Measurements from ENCODE around the gene DACH1. TPM values are rescaled to one million over a fixed set of nuclear protein-coding genes. Genes with fewer than 3 reads are reported as not detected.

DACH1 gene
- total and polyA plus RNA-seq, 2 experiments from 2014 or later = 1.3 to 6.5 TPM

DNA sequence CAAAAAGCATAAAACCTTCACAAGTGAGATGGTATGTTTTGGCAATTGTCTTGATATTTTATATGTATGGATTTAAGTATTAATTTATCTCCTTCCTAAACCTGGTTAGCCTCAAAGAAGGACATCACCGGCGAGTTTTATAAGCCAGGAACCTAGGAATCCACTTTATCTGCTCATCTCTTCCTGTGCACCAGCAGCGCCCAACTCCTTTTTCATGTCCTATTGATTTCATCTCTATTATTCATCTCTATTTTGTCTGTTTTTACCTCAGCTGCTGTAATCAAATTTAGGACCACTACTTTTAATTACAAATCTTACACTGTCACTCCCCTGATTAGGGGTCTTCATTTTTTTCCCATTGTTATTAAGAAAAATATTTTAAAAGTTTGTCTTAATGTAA, 286.4 kb downstream of the DACH1 start:
- Histone ChIP-seq H3K79me2 (no peaks in the 10 kb centered on the region), H3K4me3 (no peak overlapping the region), H3K27me3 (no peaks in the 10 kb centered on the region), H3K4me2 (no peak overlapping the region), H3K9me3 (ENCODE audit: low read depth) (no peaks in the 10 kb centered on the region), H3K9me2 (replicated peaks; ENCODE audit: insufficient read depth) (no peaks in the 10 kb centered on the region), H3K4me1 (ENCODE audit: insufficient read depth) (no peaks in the 10 kb centered on the region), H3K36me3 (replicated peaks; ENCODE audit: insufficient read depth, low read depth) (no peaks in the 10 kb centered on the region), H4K20me1 (ENCODE audit: insufficient read depth, poor library complexity, severe bottlenecking) (no peaks in the 10 kb centered on the region), H3K27ac (no peak overlapping the region), H2AFZ (no peak overlapping the region)
- WGBS (ENCODE audit: low lambda C conversion rate, missing lambda C conversion rate) = 83% methylated on average over 3 of the region's 3 CpGs
- DNase-seq (ENCODE audit: low spot score) = no peak
- TF ChIP-seq EZH2 (IDR thresholded peaks at IDR 0.05; ENCODE audit: borderline replicate concordance) (no peak), EZH2phosphoT487 (IDR thresholded peaks at IDR 0.05; ENCODE audit: low read depth, severe bottlenecking, unreplicated experiment) (no peak)
- TF ChIP-seq, protein P1, sequence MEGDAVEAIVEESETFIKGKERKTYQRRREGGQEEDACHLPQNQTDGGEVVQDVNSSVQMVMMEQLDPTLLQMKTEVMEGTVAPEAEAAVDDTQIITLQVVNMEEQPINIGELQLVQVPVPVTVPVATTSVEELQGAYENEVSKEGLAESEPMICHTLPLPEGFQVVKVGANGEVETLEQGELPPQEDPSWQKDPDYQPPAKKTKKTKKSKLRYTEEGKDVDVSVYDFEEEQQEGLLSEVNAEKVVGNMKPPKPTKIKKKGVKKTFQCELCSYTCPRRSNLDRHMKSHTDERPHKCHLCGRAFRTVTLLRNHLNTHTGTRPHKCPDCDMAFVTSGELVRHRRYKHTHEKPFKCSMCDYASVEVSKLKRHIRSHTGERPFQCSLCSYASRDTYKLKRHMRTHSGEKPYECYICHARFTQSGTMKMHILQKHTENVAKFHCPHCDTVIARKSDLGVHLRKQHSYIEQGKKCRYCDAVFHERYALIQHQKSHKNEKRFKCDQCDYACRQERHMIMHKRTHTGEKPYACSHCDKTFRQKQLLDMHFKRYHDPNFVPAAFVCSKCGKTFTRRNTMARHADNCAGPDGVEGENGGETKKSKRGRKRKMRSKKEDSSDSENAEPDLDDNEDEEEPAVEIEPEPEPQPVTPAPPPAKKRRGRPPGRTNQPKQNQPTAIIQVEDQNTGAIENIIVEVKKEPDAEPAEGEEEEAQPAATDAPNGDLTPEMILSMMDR (IDR thresholded peaks at IDR 0.05; ENCODE audit: poor library complexity) = no peak

DNA sequence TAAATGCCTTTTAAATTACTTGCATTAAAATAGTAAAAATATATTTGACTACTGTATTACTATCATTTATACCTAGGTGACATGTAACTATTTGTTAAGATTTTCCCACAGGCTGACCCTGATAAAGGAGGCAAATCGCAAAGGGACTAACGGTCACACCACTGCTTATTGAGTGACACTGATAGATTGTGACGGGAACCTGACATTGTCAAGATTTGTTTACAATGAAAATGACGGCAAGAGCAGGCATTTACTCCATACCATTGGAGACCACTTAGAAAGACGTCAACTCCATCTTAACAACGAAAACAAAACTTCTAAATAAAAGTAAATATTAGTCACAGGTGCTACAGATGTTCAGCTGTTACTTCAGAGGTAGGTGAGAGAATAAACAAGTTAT, 289.0 kb downstream of the DACH1 start:
- Histone ChIP-seq H3K27ac (no peak overlapping the region), H3K36me3 (replicated peaks; ENCODE audit: insufficient read depth, low read depth) (no peaks in the 10 kb centered on the region), H2AFZ (no peak overlapping the region), H3K4me1 (ENCODE audit: insufficient read depth) (no peaks in the 10 kb centered on the region), H3K9me2 (replicated peaks; ENCODE audit: insufficient read depth) (no peaks in the 10 kb centered on the region), H3K27me3 (no peaks in the 10 kb centered on the region), H3K79me2 (no peaks in the 10 kb centered on the region), H3K4me2 (no peak overlapping the region), H4K20me1 (ENCODE audit: insufficient read depth, poor library complexity, severe bottlenecking) (no peaks in the 10 kb centered on the region), H3K4me3 (no peak overlapping the region), H3K9me3 (ENCODE audit: low read depth) (no peaks in the 10 kb centered on the region)
- DNase-seq (ENCODE audit: low spot score) = no peak
- WGBS (ENCODE audit: low lambda C conversion rate, missing lambda C conversion rate) = 63% methylated on average over 6 of the region's 6 CpGs
- TF ChIP-seq EZH2phosphoT487 (IDR thresholded peaks at IDR 0.05; ENCODE audit: low read depth, severe bottlenecking, unreplicated experiment) (no peak), EZH2 (IDR thresholded peaks at IDR 0.05; ENCODE audit: borderline replicate concordance) (no peak)
- TF ChIP-seq, protein P1 (IDR thresholded peaks at IDR 0.05; ENCODE audit: poor library complexity) = no peak

DNA sequence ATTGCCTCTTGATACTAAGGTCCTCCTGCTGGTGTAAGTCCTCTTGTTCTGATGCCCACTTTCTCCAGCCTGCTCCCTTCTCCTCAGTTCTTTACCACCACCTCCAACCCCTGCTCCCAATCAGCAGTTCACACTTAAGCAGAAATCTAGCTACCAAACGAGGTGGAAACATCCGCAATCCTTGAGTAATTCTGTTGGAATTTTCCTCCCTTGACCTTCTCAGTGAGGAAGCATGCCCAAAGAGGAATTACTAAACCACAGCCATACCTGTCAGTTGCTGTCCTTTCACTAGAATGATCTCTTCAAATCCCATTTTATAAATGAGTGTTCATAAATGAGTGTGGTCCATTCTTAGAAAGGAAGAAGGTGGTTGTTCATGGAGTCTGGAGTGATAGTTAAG, 289.9 kb downstream of the DACH1 start:
- no peaks in the 10 kb centered on the region for H3K4me1 ChIP-seq (ENCODE audit: insufficient read depth)
- H3K9me2 ChIP-seq (replicated peaks; ENCODE audit: insufficient read depth) = no peaks in the 10 kb centered on the region
- no peak overlapping the region for H2AFZ ChIP-seq
- H3K27ac ChIP-seq = no peak overlapping the region
- H3K79me2 ChIP-seq = no peaks in the 10 kb centered on the region
- H4K20me1 ChIP-seq (ENCODE audit: insufficient read depth, poor library complexity, severe bottlenecking) = no peaks in the 10 kb centered on the region
- whole genome bisulfite sequencing (ENCODE audit: low lambda C conversion rate, missing lambda C conversion rate) = 85% methylated on average over 2 of the region's 2 CpGs
- H3K9me3 ChIP-seq (ENCODE audit: low read depth) = no peaks in the 10 kb centered on the region
- H3K36me3 ChIP-seq (replicated peaks; ENCODE audit: insufficient read depth, low read depth) = no peaks in the 10 kb centered on the region
- no peak overlapping the region for H3K4me3 ChIP-seq
- H3K27me3 ChIP-seq = no peaks in the 10 kb centered on the region
- no peak overlapping the region for H3K4me2 ChIP-seq
- TF ChIP-seq EZH2phosphoT487 (IDR thresholded peaks at IDR 0.05; ENCODE audit: low read depth, severe bottlenecking, unreplicated experiment) = no peak
- no peak for TF ChIP-seq EZH2 (IDR thresholded peaks at IDR 0.05; ENCODE audit: borderline replicate concordance)
- TF ChIP-seq, protein P1 (IDR thresholded peaks at IDR 0.05; ENCODE audit: poor library complexity) = no peak
- no peak for DNase-seq (ENCODE audit: low spot score)

DNA sequence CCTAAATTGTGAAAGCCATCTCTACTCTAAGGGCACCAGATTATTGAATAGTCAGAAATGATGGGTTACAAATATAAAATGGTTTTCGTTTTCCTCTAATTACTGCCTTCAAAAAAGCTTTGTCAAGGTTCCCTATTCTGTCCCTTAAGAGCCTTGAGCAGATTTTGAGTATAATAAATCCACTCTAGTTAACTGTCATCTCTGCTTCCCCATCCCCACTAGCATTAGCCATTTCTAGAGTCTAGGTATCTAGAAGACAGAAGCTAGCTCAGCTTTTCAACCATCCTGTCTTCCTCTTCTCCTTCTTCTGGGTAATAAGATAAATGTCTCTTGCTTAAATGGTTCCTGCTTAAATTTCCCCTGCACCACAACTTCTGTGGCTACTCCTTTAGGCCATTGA, 290.4 kb downstream of the DACH1 start:
- Histone ChIP-seq H3K9me3 (ENCODE audit: low read depth) (no peaks in the 10 kb centered on the region), H3K4me2 (no peak overlapping the region), H4K20me1 (ENCODE audit: insufficient read depth, poor library complexity, severe bottlenecking) (no peaks in the 10 kb centered on the region), H3K27me3 (no peaks in the 10 kb centered on the region), H3K9me2 (replicated peaks; ENCODE audit: insufficient read depth) (no peaks in the 10 kb centered on the region), H2AFZ (no peak overlapping the region), H3K4me1 (ENCODE audit: insufficient read depth) (no peaks in the 10 kb centered on the region), H3K4me3 (no peak overlapping the region), H3K36me3 (replicated peaks; ENCODE audit: insufficient read depth, low read depth) (no peaks in the 10 kb centered on the region), H3K79me2 (no peaks in the 10 kb centered on the region), H3K27ac (no peak overlapping the region)
- no peak for TF ChIP-seq EZH2 (IDR thresholded peaks at IDR 0.05; ENCODE audit: borderline replicate concordance)
- no peak for TF ChIP-seq EZH2phosphoT487 (IDR thresholded peaks at IDR 0.05; ENCODE audit: low read depth, severe bottlenecking, unreplicated experiment)
- TF ChIP-seq, protein P1 (IDR thresholded peaks at IDR 0.05; ENCODE audit: poor library complexity) = no peak
- WGBS (ENCODE audit: low lambda C conversion rate, missing lambda C conversion rate) = 96% methylated on average over 1 of the region's 1 CpG
- no peak for DNase-seq (ENCODE audit: low spot score)

Measured in hepatocyte (in vitro differentiated cells).